Immature natural killer cell (primary cell): Measurements from ENCODE around the gene SLC1A2. TPM values are rescaled to one million over a fixed set of nuclear protein-coding genes. Genes with fewer than 3 reads are reported as not detected.

ENCODE experiments used
- DNase-seq, 3 donors: peaks; one replicate each; pipeline ENCODE4 v3.0.0; 2022; ENCODE audit warnings: mixed read lengths in 1 of 3
- H3K27ac Mint-ChIP-seq, 6 donors: one replicate each; pipeline ENCODE4 v1.8.0; 2020; ENCODE audit warnings: mixed read lengths in 6 of 6, mild to moderate bottlenecking in 5 of 6, inconsistent platforms in 4 of 6, moderate library complexity in 3 of 6
- H3K27me3 Mint-ChIP-seq, 3 donors: one replicate each; pipeline ENCODE4 v1.8.0; 2020 to 2021; ENCODE audit warnings: low read depth in 3 of 3, mild to moderate bottlenecking in 3 of 3, mixed read lengths in 3 of 3, moderate library complexity in 3 of 3, inconsistent platforms in 1 of 3
- H3K36me3 Mint-ChIP-seq, 3 donors: one replicate each; pipeline ENCODE4 v1.8.0; 2020; ENCODE audit warnings: mixed read lengths in 3 of 3, inconsistent platforms in 2 of 3, mild to moderate bottlenecking in 2 of 3
- H3K4me1 Mint-ChIP-seq, 2 donors: one replicate each; pipeline ENCODE4 v1.8.0; 2020; ENCODE audit warnings: inconsistent platforms in 2 of 2, mild to moderate bottlenecking in 2 of 2, mixed read lengths in 2 of 2, moderate library complexity in 1 of 2
- H3K4me3 Mint-ChIP-seq, 5 donors: one replicate each; pipeline ENCODE4 v1.8.0; 2020; ENCODE audit warnings: mild to moderate bottlenecking in 5 of 5, mixed read lengths in 5 of 5, inconsistent platforms in 3 of 5, moderate library complexity in 3 of 5
- H3K9me3 Mint-ChIP-seq, 6 donors: one replicate each; pipeline ENCODE4 v1.8.0; 2020; ENCODE audit warnings: mild to moderate bottlenecking in 6 of 6, mixed read lengths in 6 of 6, inconsistent platforms in 4 of 6, moderate library complexity in 3 of 6
- polyA plus RNA-seq, 3 donors: library from polyadenylated mRNA; unstranded; fragments of 300-500 nt; fragmentation: Illumina TruSeq; gene quantifications; one replicate each; pipeline ENCODE4 v1.2.3, GENCODE V29; 2021

Gene SLC1A2
- polyA plus RNA-seq, 3 donors from 2014 or later, result 0.03 to 0.06 TPM; not detected in 1

DNA sequence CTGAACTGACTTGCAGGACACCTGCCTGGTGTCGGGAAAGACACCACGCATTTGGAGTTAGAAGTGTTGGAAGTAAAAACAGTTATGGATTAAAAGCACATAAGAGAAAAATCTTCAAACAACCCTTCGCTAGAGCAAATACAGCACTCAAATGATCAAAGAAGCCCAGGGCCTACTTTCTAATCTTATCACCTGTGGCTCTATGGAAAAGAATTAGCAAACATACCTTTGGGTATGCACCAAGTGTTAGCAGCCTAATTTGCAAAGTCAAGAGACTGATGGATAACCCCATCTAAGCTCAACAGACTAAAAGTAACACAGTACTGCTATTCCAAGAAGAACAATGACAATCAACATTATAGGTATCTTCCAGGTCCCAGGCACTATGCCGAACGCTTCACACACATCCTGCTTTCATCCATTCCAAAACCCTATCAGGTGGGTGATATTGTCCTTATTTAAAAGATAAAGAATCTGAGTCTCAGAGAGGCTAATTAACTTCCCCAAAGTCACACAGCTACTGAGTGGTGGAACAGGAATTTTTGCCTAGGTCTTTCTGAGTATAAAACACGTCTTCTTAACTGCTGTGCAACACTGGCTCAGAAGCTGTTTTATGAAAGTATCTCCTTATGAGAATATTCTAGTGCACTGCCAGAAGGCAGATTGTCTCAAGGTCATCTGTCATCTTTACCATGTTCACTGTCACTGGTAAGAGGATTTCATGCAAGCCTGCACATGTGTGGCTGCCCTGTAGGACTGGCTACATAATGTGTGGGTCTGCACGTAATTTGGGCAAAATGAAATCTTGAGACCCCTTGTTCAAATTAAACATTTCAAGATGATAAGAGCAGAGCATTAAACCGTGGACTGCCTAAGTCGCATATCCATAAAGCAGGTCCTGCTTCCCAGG, 16.4 kb downstream of the SLC1A2 start:
- Mint-ChIP-seq H3K4me1 (no peaks in the 10 kb centered on the region), H3K9me3 (peaks cover 0 to 2% (median 0%) of the 10 kb centered on the region in 6 donors), H3K36me3 (no peaks in the 10 kb centered on the region), H3K27ac (no peak overlapping the region), H3K27me3 (peaks cover 1 to 4% (median 3%) of the 10 kb centered on the region in 3 donors), H3K4me3 (no peak overlapping the region)
- DNase-seq, result no peak

GRCh38 chr11:35398881-35399280, 20.5 kb downstream of the SLC1A2 start:
- DNase-seq, result no peak
- Mint-ChIP-seq H3K36me3 (no peaks in the 10 kb centered on the region), H3K4me1 (no peaks in the 10 kb centered on the region), H3K27ac (no peak overlapping the region), H3K27me3 (peaks cover 3 to 4% (median 3%) of the 10 kb centered on the region in 3 donors), H3K4me3 (no peak overlapping the region), H3K9me3 (peaks cover 0 to 2% (median 0%) of the 10 kb centered on the region in 6 donors)

DNA sequence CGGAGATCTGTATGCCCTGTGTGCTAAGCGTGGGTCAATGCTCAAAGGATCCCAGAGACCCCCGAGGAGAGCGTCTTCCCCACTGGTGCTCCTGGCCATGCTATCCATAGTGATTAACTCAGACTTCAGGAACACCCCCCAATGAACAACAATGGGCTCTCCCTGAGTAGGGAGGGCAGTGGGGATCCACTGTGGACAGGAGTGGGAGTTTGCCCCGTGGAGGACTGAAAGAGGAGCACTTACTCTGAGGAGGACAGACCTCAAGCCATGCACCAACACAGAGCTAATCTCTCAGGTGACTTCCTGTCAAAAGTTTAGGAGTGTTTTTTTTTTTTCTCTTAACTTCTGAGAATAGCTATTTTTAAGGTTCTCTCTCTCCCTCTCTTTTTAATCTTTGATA, 24.4 kb downstream of the SLC1A2 start:
- DNase-seq, result no peak
- peaks cover 0 to 2% (median 0%) of the 10 kb centered on the region in 6 donors for H3K9me3 Mint-ChIP-seq
- peaks cover 0 to 9% of the 10 kb centered on the region in 2 donors for H3K4me1 Mint-ChIP-seq
- peaks cover 2 to 7% (median 2%) of the 10 kb centered on the region in 3 donors for H3K27me3 Mint-ChIP-seq
- no peak overlapping the region for H3K27ac Mint-ChIP-seq
- H3K36me3 Mint-ChIP-seq, result no peaks in the 10 kb centered on the region
- no peak overlapping the region for H3K4me3 Mint-ChIP-seq

DNA sequence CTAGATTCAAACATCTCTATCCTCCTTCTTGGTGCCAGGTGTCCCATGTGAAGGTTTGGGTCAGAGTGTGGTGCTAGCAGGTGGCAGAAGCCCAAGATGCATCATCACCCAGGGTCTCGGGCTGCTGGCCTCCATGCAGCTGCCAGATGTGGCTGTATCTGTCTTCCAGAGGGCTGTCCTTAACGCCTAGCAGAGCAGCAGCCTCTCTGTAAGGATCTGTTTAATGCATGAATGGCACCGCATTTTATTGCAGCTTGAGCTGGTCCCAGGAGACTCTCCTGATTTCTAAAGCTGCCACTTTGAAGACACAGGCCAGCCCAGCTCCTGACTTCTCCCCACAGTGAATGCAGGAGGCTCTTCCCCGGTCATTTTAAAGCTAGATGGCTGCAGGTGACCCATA, 26.3 kb downstream of the SLC1A2 start:
- no peak overlapping the region for H3K27ac Mint-ChIP-seq
- peaks cover 2 to 3% (median 2%) of the 10 kb centered on the region in 3 donors for H3K27me3 Mint-ChIP-seq
- no peaks in the 10 kb centered on the region for H3K36me3 Mint-ChIP-seq
- H3K9me3 Mint-ChIP-seq, result no peaks in the 10 kb centered on the region
- DNase-seq, result no peak
- no peak overlapping the region for H3K4me3 Mint-ChIP-seq
- H3K4me1 Mint-ChIP-seq, result peaks cover 0 to 9% of the 10 kb centered on the region in 2 donors

DNA sequence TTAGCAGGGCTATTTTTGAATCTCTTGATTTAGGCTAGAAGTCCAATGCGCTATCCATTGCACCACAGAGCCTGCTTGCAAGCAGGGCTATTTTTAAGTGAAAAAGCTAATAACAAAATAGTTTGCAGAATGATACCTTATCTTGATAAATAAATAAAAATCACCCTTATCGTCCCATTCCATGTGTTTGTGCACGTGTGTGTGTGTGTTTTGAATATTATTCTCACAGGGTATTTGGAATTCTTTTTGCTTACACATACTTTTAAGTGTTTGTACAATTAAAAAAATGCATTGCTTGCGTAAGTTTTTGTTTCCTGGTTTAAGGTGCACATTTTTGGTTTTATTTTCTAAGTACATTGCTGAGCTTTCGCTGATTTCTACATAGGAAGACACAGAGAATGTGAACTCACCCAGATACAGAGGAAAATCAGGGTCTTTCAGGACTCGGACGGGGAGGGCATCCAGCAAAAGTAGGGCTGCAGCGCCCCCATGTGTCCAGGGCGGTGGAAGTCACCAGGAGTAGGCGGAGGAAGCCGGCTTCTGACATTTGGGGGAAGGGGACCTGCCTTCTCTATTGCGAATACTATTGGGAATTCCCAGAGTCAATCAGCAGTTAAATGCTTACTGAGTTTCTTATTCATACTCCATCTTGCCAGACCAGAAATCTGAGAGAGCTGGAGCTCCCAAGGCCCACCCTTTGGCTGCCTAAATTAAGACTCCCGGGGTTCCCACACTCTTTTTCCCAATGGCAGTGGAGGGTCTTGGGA, 27.3 kb downstream of the SLC1A2 start:
- Mint-ChIP-seq H3K27ac (peak overlapping the region in 1 of 6 donors; percentile 21), H3K4me3 (peak overlapping the region in 1 of 5 donors; percentile 51), H3K4me1 (peaks cover 0 to 9% of the 10 kb centered on the region in 2 donors), H3K27me3 (peaks cover 2 to 3% (median 2%) of the 10 kb centered on the region in 3 donors), H3K9me3 (no peaks in the 10 kb centered on the region), H3K36me3 (no peaks in the 10 kb centered on the region)
- DNase-seq, result peak; percentile 64 to 72 (median 64)

GRCh38 chr11:35390737-35391682, 28.3 kb downstream of the SLC1A2 start:
- Mint-ChIP-seq H3K4me1 (peaks cover 0 to 9% of the 10 kb centered on the region in 2 donors), H3K4me3 (no peak overlapping the region), H3K36me3 (no peaks in the 10 kb centered on the region), H3K27me3 (peaks cover 0 to 3% (median 2%) of the 10 kb centered on the region in 3 donors), H3K27ac (peak overlapping the region in 1 of 6 donors; percentile 16), H3K9me3 (no peaks in the 10 kb centered on the region)
- no peak for DNase-seq

GRCh38 chr11:35389897-35390465, 29.4 kb downstream of the SLC1A2 start:
- Mint-ChIP-seq H3K27me3 (peaks cover 0 to 3% (median 2%) of the 10 kb centered on the region in 3 donors), H3K36me3 (no peaks in the 10 kb centered on the region), H3K4me1 (peaks cover 0 to 9% of the 10 kb centered on the region in 2 donors), H3K9me3 (no peaks in the 10 kb centered on the region), H3K27ac (no peak overlapping the region), H3K4me3 (no peak overlapping the region)
- DNase-seq, result no peak

DNA sequence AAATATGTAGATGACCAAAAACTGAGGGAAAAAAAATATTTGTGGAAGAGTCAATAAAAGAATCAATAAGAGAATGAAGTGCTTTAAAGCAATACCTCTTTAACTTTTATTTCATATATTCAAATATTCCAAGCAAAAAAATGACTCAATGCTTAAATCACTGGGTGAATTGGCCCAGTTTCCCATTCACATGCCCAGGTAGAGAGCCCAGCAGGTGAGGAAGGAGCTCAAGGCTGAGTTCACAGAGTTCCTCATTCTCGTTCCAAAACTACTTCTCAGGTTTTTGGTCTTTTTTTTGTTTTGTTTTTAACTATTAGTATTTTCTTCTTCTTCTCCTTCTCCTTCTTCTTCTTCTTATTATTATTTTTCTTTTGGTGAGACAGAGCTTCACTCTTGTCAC, 30.2 kb downstream of the SLC1A2 start:
- Mint-ChIP-seq H3K27me3 (peaks cover 0 to 5% (median 2%) of the 10 kb centered on the region in 3 donors), H3K9me3 (no peaks in the 10 kb centered on the region), H3K27ac (no peak overlapping the region), H3K36me3 (no peaks in the 10 kb centered on the region), H3K4me1 (peaks cover 0 to 9% of the 10 kb centered on the region in 2 donors), H3K4me3 (no peak overlapping the region)
- no peak for DNase-seq

DNA sequence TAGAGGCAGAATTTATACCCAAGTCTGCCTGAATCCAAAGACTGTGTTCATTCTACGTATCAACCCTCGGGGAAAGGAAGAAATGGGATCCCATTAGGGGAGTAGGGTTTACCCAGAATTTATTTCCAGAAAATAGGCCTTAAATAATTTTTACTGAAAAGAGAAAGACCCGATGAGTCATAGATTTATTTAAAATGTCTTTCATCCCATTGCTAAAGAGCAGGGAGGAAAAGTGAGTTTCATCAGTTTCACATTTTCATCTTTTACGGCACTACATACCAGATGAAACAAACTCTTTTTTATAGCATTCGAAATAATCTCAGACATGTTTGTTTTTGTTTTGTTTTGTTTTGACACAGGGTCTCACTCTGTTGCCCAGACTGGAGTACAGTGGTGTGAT, 31.3 kb downstream of the SLC1A2 start:
- DNase-seq, result no peak
- Mint-ChIP-seq H3K4me3 (no peak overlapping the region), H3K36me3 (no peaks in the 10 kb centered on the region), H3K27ac (no peak overlapping the region), H3K4me1 (peaks cover 0 to 9% of the 10 kb centered on the region in 2 donors), H3K9me3 (no peaks in the 10 kb centered on the region), H3K27me3 (peaks cover 0 to 5% (median 0%) of the 10 kb centered on the region in 3 donors)

DNA sequence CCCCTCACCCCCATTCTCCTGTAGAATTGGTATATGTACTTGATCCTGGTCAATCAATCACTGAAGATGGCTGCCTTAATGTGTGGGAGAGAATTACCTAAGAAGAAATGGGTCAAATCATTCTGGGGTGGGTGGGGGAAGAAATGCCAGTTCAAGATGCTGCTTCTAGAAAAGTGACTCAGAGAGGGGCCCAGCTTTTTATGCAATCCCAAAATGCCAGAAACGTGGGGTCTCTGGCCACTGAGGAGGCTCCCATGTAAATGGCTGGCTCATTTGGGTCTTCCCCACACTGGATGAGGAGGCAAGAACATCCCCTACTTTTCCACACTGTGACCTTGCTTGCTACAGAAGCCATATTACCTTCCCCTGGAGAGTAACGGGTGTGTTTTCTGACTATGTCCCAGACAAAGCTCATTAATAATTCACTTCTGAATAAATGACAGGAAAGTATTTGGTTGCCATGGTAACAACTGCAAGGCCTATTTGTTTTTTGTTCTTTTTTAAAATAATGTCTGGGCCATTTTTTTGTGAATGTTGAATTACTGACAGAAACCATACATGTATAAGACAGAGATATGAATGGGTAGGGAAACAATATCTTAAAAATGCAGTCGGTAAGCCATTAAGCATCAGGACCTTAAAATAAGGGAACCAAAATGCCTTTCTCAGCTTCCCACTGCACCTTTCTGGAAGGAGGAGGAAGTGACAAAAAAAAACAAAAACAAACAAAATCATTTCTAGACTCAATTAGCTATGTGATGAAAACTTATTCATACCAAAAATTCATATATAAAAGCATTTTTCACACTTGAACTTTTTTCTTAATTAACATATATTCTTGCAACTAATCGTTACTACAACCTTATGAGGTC, 32.0 kb downstream of the SLC1A2 start:
- Mint-ChIP-seq H3K36me3 (no peaks in the 10 kb centered on the region), H3K27ac (peak overlapping the region in 1 of 6 donors; percentile 23), H3K9me3 (no peaks in the 10 kb centered on the region), H3K4me1 (peaks cover 0 to 8% of the 10 kb centered on the region in 2 donors), H3K27me3 (peaks cover 0 to 5% (median 2%) of the 10 kb centered on the region in 3 donors), H3K4me3 (no peak overlapping the region)
- no peak for DNase-seq

GRCh38 chr11:35383953-35384352, 35.4 kb downstream of the SLC1A2 start:
- Mint-ChIP-seq H3K9me3 (no peaks in the 10 kb centered on the region), H3K36me3 (no peaks in the 10 kb centered on the region), H3K27me3 (peaks cover 2 to 5% (median 2%) of the 10 kb centered on the region in 3 donors), H3K27ac (no peak overlapping the region), H3K4me3 (no peak overlapping the region), H3K4me1 (no peaks in the 10 kb centered on the region)
- DNase-seq, result no peak

DNA sequence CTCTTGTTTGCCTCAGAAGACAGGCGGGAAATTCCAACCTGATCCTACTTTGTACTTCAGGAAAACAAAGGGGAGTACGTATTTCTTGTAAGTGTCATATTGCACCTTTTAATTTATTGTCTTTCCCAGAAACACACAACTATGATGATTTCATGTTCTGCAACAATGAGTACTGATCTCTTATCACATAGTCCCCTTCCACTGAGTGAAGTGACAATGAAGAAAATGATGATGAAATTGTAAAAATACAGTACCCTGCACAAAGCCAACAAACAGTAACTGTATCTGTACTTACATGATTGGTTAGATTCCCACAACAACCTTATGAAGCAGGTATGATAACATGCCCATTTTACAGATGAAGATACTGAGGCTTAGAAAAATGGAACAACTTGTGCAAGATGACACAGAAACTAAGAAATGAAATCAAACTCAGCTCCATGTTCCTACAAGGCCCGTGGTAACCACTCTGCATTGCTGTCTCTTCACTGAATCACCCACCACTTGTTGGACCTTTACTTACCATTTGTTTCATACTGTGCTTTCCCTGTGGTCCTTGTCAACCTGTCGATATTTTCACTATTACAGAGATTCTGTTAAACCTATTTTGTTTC, 37.5 kb downstream of the SLC1A2 start:
- H3K9me3 Mint-ChIP-seq, result no peaks in the 10 kb centered on the region
- H3K27me3 Mint-ChIP-seq, result peaks cover 2 to 5% (median 4%) of the 10 kb centered on the region in 3 donors
- no peak for DNase-seq
- H3K4me3 Mint-ChIP-seq, result no peak overlapping the region
- H3K4me1 Mint-ChIP-seq, result no peaks in the 10 kb centered on the region
- no peaks in the 10 kb centered on the region for H3K36me3 Mint-ChIP-seq
- no peak overlapping the region for H3K27ac Mint-ChIP-seq
